ENCODE data around the gene SLIT3.

The SLIT3 gene

GRCh38 chr5:168984135-168984675 lies 316.7 kb downstream of the SLIT3 start:
- DNase-seq, result no peak

DNA sequence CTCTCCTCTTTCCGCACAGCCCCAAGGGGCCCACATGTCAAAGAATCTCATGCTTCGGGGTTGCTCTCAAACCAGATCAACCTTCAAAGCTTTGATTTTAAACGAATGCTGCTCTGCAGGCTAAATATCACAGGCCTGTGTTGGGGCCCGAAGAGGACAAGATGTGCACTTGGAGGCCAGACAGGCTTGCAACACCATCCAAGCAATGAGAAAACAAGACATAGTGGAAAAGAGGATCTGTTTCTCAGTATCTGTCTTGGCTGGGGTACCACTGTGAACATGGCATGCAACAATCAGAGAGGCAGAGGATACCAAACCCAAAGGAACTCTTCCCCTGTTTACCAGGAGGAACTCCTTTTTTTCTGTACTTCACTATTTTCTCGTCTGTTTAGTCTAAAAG lies 321.8 kb downstream of the SLIT3 start:
- DNase-seq, result no peak

GRCh38 chr5:168978500-168978899 lies 322.4 kb downstream of the SLIT3 start:
- no peak for DNase-seq

GRCh38 chr5:168978015-168978414 lies 322.9 kb downstream of the SLIT3 start:
- no peak for DNase-seq

- no peak for DNase-seq
Observed at GRCh38 chr5:168976311-168976970, 324.5 kb downstream of the SLIT3 start.

DNA sequence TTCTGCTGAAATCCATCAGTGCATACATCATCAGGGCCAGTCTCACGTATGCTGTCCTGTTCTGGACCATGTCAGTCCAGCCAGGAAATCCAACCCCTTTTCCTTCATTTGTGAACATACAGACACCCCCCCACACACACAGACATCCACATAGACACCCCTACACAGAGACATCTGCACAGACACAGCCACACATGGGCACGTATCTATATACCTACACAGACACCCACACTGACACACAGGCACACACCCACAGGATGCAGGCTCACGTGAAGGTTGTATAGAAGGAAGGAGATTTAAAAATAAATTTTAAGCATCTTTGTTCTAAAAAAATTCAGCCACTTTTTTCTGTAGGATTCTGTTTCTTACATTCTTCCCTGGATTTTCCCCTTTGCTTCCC lies 325.6 kb downstream of the SLIT3 start:
- DNase-seq, result no peak

- no peak for DNase-seq
Observed at GRCh38 chr5:168974082-168974481, 326.9 kb downstream of the SLIT3 start.

DNA sequence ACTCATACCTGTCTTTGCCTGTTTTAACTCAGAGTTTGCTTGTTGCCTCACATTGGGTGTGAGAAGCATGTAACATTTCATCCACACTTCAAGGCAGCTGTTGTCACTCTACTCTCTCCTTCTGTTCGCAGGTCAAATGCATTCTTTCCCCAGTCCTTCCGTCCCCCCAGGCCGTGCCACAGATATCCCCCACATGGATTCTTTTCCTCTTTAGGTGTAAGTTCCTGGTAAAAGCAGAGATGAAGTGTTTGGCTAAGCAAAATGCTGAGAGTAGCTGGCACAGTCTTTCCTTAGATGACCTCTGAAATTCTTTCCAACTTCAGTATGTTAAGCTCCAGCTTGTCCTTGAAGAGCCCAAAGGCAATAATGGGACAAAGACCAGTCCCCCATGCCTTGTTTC lies 328.2 kb downstream of the SLIT3 start:
- DNase-seq, result no peak

DNA sequence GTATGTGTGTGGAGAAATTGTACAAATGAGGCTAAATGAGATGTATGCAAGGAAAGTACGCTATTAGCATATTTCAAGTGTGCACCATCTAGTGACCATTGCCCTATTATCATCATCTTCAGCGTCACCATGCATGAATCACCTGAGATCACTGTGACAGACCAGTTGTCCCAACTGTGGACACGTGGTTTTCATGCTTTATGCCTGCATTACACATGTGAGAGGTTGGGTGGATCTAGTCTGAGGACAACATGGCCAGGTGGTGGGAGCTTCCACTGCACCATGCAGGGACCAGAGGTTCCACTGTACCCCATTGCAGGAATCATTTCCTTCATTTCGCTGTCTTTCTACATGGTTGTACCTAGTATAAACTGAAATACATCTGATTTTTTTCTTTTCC lies 329.8 kb downstream of the SLIT3 start:
- no peak for DNase-seq

- DNase-seq, result no peak
Observed at GRCh38 chr5:168969326-168969886, 331.5 kb downstream of the SLIT3 start.

DNA sequence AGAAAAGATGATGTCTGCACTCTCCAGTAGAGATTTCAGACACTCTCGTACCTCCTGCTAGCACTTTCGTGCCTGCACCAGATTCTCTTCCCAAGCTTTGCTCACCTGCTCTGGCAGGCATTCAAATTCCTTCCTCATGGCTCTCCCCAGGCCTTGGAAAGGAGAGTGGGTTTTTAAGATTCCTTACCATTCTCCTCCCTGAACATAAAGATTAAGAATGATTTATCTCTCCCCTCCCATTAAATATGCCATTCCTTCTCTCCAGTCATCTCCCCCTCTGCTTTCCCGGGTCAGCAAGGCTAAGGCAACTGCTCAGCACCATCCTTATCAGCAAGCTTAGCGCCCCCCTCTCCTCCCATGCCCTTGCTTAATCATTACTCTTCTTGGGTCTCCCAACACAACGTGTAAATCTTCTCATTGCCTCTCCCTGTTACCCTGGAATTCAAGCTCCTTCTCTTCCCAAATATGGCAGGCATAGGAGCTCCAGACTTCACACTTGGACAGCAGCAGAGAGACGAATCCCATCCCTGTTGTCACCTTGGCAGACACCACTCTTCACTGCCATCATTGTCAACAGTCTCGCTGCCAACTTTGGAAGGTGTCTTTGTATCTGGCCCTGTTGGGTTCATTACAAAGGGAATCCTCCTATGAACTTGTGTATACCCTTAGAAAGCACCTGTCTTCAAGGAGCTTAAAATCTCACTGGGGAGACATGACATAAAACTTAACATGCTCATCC lies 332.9 kb downstream of the SLIT3 start:
- DNase-seq, result no peak

DNA sequence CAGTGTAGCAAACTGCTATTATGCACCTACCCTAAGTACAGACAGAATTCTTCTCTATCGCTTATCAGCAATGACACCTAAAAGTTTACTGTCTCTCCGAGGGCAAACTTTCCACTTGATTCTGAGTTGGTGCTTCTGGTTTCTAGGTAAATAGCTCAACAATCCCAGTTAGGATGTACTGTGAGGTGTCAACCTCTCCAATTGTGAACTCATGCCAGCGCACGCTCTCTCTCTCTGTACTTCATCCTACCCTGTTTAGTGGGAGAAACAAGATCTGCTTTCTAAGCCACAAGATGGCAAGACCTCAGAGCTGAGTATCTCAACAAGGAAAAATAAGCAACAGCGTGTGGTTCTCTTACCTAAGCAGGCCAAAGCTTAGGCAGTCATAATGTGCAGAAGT lies 335.3 kb downstream of the SLIT3 start:
- DNase-seq, result no peak

DNA sequence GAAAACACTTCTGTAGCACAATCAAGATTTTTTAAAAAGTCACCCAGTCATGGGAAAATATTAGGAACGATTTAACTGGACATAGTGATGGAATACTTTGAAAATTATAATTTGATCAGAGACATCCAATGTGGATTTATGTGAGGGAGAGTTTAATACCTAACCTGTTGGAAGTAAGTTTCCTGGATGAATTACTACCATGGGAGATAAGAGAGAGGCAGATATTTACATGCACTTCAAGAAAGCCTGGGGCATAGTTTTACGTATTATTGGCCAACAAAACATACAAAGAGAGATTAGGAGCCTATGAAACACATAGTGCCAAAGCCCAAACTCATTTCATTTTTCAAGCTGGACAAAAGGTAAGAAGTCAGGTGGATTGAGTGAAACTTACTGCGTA lies 336.8 kb downstream of the SLIT3 start:
- no peak for DNase-seq

- DNase-seq, result no peak
Observed at GRCh38 chr5:168962306-168962705, 338.6 kb downstream of the SLIT3 start.

- DNase-seq, result no peak
Observed at GRCh38 chr5:168961681-168962080, 339.3 kb downstream of the SLIT3 start.

- DNase-seq, result no peak
Observed at GRCh38 chr5:168960497-168960896, 340.4 kb downstream of the SLIT3 start.

DNA sequence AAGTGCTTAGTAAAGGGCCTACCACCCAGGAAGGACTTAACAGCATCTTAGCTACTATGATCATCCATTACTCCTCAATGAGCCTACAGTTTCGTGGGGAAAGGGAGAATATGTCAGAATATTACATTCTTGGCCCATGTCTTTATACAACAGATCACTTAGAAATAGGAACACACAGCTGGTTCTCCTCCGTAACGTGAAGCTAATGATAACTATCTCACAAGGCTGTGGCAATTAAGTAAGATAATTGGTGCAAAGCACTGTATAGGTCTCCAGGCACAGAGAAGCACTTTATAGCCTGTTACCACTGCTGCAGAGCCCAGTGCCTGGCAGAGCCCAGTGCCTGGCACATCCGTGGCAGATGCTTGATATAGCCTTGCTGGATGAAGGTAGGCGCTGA lies 347.6 kb downstream of the SLIT3 start:
- no peak for DNase-seq

GRCh38 chr5:168952196-168952595 lies 348.7 kb downstream of the SLIT3 start:
- DNase-seq, result no peak

DNA sequence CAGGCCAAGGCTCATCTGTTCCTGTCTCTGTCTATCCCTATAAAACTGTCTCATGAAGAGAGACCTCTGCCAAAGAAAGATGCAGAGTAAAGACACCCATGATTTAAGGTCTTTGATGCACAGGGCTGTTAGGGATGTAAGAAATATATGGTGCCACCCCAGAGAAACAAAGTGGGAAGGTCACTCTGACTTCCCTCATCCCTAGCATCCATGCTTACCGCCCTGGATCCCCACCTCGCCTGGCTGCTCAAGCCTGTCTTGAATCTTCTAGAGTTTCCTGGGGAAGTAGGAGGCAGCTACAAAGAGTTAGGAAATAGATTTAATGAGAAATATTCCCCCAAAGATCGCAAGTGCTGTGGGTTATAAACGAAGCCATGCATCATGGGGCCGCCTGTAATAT lies 349.2 kb downstream of the SLIT3 start:
- no peak for DNase-seq

- no peak for DNase-seq
Observed at GRCh38 chr5:168951356-168951755, 349.6 kb downstream of the SLIT3 start.

DNA sequence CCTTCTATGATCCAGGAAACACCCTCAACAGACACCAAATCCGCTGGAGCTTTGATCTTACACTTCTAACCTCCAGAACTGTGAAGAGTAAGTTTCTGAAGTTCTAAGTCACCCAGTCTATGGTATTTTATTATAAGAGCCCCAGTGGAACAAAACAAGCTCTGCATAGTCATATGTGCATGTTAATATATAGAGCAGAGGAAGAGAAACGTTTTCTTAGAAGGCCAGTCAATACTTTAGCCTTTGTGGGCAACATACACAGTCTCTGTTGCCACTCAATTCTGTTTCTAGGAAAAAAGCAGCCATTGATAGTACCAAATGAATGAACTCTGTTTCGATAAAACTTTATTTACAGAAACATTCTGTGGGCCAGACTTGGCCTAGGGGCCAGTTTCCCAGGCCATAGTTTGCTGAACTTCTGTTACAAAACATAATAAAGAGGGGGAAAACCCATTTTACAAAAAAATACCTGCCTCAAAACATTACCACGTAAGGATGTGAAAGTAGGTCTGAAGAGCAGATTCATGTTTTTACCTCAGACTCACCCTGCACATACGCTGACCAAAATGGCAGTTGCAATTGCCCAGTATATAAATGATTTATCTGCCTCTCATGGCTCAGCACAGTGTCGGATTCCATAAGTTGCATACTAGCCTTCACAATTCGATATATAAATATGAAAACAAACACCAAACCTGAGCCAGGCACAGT lies 350.5 kb downstream of the SLIT3 start:
- DNase-seq, result no peak

DNA sequence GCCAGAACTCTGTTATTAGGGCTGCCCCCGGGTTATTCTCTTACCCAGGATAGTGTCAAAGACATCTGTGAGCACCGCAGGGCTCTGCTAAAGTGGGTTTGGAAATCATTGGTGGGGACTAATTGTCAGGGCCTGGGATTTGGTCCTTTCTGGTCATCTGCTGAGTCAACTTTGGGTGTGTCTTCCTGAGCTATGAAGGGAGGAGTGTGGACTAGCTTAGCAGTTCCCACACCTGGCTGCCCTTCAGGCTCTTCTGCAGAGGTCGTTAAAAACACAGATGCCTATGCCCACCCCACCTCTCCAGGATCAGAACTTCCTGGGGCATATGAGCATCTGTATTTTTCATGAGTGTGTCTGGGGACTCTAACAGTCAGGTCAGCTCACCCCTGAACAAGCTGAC lies 352.2 kb downstream of the SLIT3 start:
- no peak for DNase-seq

- DNase-seq, result peak; percentile 14
Observed at GRCh38 chr5:168947212-168947868, 353.6 kb downstream of the SLIT3 start.
